ENCODE measurements around the gene GRIN3A.

The GRIN3A gene

GRCh38 chr9:101571114-101571513, 167.3 kb downstream of the GRIN3A start:
- Histone ChIP-seq H3K9me2 (replicated peaks; ENCODE audit: insufficient read depth, low read length) (no peaks in the 10 kb centered on the region), H4K20me1 (ENCODE audit: low read depth, low read length) (no peaks in the 10 kb centered on the region), H3K9ac (ENCODE audit: low read length) (no peak overlapping the region), H3K36me3 (ENCODE audit: low read length) (0 out of 2 replicates have a peak, but pooled peaks cover 2% of the 10 kb centered on the region), H3K27me3 (ENCODE audit: low read length) (no peaks in the 10 kb centered on the region), H3K4me3 (ENCODE audit: insufficient read depth, low read length, poor library complexity, severe bottlenecking) (no peak overlapping the region), H3K4me2 (ENCODE audit: low read depth, low read length, poor library complexity, severe bottlenecking) (no peak overlapping the region), H3K9me3 (ENCODE audit: insufficient read depth, low read length) (no peaks in the 10 kb centered on the region), H3F3A (ENCODE audit: insufficient read depth) (no peaks in the 10 kb centered on the region), H3K79me2 (ENCODE audit: insufficient read depth, low read length) (no peaks in the 10 kb centered on the region), H3K27ac (ENCODE audit: low read depth, low read length) (no peak overlapping the region), H2AFZ (ENCODE audit: low read depth, low read length, severe bottlenecking) (no peak overlapping the region)
- TF ChIP-seq, protein P1, sequence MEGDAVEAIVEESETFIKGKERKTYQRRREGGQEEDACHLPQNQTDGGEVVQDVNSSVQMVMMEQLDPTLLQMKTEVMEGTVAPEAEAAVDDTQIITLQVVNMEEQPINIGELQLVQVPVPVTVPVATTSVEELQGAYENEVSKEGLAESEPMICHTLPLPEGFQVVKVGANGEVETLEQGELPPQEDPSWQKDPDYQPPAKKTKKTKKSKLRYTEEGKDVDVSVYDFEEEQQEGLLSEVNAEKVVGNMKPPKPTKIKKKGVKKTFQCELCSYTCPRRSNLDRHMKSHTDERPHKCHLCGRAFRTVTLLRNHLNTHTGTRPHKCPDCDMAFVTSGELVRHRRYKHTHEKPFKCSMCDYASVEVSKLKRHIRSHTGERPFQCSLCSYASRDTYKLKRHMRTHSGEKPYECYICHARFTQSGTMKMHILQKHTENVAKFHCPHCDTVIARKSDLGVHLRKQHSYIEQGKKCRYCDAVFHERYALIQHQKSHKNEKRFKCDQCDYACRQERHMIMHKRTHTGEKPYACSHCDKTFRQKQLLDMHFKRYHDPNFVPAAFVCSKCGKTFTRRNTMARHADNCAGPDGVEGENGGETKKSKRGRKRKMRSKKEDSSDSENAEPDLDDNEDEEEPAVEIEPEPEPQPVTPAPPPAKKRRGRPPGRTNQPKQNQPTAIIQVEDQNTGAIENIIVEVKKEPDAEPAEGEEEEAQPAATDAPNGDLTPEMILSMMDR (IDR thresholded peaks at IDR 0.05; ENCODE audit: insufficient read depth, low read length, poor library complexity, severe bottlenecking): no peak
- no peak for TF ChIP-seq EZH2phosphoT487 (conservative IDR thresholded peaks at IDR 0.05; ENCODE audit: low read length)

DNA sequence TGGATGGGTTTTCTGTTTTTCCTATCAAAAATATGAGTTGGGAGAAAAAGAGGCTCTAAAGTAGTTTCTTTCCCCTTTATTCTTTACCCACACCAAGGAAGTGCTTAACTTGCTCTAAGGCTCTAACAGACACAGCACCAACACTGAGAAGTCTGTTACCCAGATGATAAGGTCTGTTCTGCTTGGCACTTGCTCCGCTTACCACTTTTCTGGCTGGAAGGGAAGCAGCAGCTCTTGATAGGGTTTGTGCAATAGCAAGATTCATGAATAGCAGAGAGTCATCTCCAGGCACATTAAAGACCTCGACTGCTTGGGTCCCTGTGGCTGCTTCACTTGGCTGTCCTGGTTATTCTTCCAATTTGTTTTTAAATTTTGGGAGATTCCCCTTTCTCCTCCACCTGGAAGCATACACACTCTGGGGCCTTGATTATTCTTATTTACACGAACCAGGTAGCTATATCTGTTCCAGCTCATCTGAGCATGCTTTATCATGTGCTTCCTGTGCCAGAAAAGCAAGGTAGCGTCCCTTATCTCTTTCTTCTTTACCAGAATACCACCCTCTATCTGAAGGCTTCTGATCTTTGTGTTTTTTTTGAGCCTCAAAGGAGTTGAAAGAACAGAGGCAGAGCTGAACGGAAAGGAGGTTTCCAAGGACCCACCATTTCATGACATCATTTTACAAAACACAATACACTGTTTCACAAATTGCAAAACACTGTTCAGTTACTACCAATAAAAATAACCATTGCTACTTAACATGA, 168.5 kb downstream of the GRIN3A start:
- no peaks in the 10 kb centered on the region for H3K79me2 ChIP-seq (ENCODE audit: insufficient read depth, low read length)
- no peaks in the 10 kb centered on the region for H3K27me3 ChIP-seq (ENCODE audit: low read length)
- H3K9ac ChIP-seq (ENCODE audit: low read length): no peak overlapping the region
- H2AFZ ChIP-seq (ENCODE audit: low read depth, low read length, severe bottlenecking): no peak overlapping the region
- no peak overlapping the region for H3K27ac ChIP-seq (ENCODE audit: low read depth, low read length)
- H3K4me2 ChIP-seq (ENCODE audit: low read depth, low read length, poor library complexity, severe bottlenecking): no peak overlapping the region
- H3K9me2 ChIP-seq (replicated peaks; ENCODE audit: insufficient read depth, low read length): no peaks in the 10 kb centered on the region
- no peaks in the 10 kb centered on the region for H3K9me3 ChIP-seq (ENCODE audit: insufficient read depth, low read length)
- H4K20me1 ChIP-seq (ENCODE audit: low read depth, low read length): no peaks in the 10 kb centered on the region
- no peak overlapping the region for H3K4me3 ChIP-seq (ENCODE audit: insufficient read depth, low read length, poor library complexity, severe bottlenecking)
- no peak for TF ChIP-seq EZH2phosphoT487 (conservative IDR thresholded peaks at IDR 0.05; ENCODE audit: low read length)
- TF ChIP-seq, protein P1 (IDR thresholded peaks at IDR 0.05; ENCODE audit: insufficient read depth, low read length, poor library complexity, severe bottlenecking): no peak
- H3F3A ChIP-seq (ENCODE audit: insufficient read depth): no peaks in the 10 kb centered on the region
- 0 out of 2 replicates have a peak, but pooled peaks cover 3% of the 10 kb centered on the region for H3K36me3 ChIP-seq (ENCODE audit: low read length)

- H3K9me2 ChIP-seq (replicated peaks; ENCODE audit: insufficient read depth, low read length): no peaks in the 10 kb centered on the region
- peaks cover 6% of the 10 kb centered on the region; the same call in 1 of the 2 replicates for H3K36me3 ChIP-seq (ENCODE audit: low read length)
- H3K79me2 ChIP-seq (ENCODE audit: insufficient read depth, low read length): no peaks in the 10 kb centered on the region
- H3K27ac ChIP-seq (ENCODE audit: low read depth, low read length): no peak overlapping the region
- no peak overlapping the region for H2AFZ ChIP-seq (ENCODE audit: low read depth, low read length, severe bottlenecking)
- TF ChIP-seq, protein P1 (IDR thresholded peaks at IDR 0.05; ENCODE audit: insufficient read depth, low read length, poor library complexity, severe bottlenecking): no peak
- no peak for TF ChIP-seq EZH2phosphoT487 (conservative IDR thresholded peaks at IDR 0.05; ENCODE audit: low read length)
- no peaks in the 10 kb centered on the region for H4K20me1 ChIP-seq (ENCODE audit: low read depth, low read length)
- no peak overlapping the region for H3K4me3 ChIP-seq (ENCODE audit: insufficient read depth, low read length, poor library complexity, severe bottlenecking)
- no peaks in the 10 kb centered on the region for H3K27me3 ChIP-seq (ENCODE audit: low read length)
- H3K9ac ChIP-seq (ENCODE audit: low read length): no peak overlapping the region
- no peaks in the 10 kb centered on the region for H3K9me3 ChIP-seq (ENCODE audit: insufficient read depth, low read length)
- H3F3A ChIP-seq (ENCODE audit: insufficient read depth): no peaks in the 10 kb centered on the region
- H3K4me2 ChIP-seq (ENCODE audit: low read depth, low read length, poor library complexity, severe bottlenecking): no peak overlapping the region
Measured at GRCh38 chr9:101567725-101568350, 170.6 kb downstream of the GRIN3A start.
